Type B pancreatic cell (in vitro differentiated cells): Measurements from ENCODE around the gene RAPGEF1. TPM values are rescaled to one million over a fixed set of nuclear protein-coding genes. Genes with fewer than 3 reads are reported as not detected.

Experiments
- DNase-seq: peaks from one replicate; pipeline ENCODE4 v3.0.0; 2021; ENCODE audit warnings: mixed read lengths; ENCODE audit not compliant: unreplicated experiment; ENCODE audit errors: extremely low spot score
- H3K27ac Mint-ChIP-seq: 2 replicates; pipeline ENCODE4 v1.8.0; 2021; ENCODE audit warnings: mild to moderate bottlenecking, mixed read lengths
- H3K27me3 Mint-ChIP-seq: 2 replicates; pipeline ENCODE4 v1.8.0; 2021; ENCODE audit warnings: mixed read lengths
- H3K36me3 Mint-ChIP-seq: 2 replicates; pipeline ENCODE4 v1.8.0; 2021; ENCODE audit warnings: mixed read lengths
- H3K4me1 Mint-ChIP-seq: one replicate; pipeline ENCODE4 v1.8.0; 2021; ENCODE audit warnings: mixed read lengths; ENCODE audit not compliant: unreplicated experiment
- H3K4me3 Mint-ChIP-seq: 2 replicates; pipeline ENCODE4 v1.8.0; 2021; ENCODE audit warnings: mild to moderate bottlenecking, mixed read lengths
- H3K9me3 Mint-ChIP-seq: 2 replicates; pipeline ENCODE4 v1.8.0; 2021; ENCODE audit warnings: mixed read lengths
- total RNA-seq: library from RNA; stranded (reverse); gene quantifications from 2 replicates; pipeline ENCODE4 v1.2.1, GENCODE V29; 2021; ENCODE audit warnings: low replicate concordance
- TF ChIP-seq, protein P1 (sequence below): fragments of 200-600 bp; sonication (generic); conservative IDR thresholded peaks from 2 replicates; pipeline ENCODE4 v1.5.0; 2021; ENCODE audit warnings: antibody characterized with exemption, mild to moderate bottlenecking

RAPGEF1 gene
- total RNA-seq, 1 donor from 2014 or later, result 45.9 TPM

- H3K4me3 Mint-ChIP-seq, result no peak overlapping the region
- no peak overlapping the region for H3K27ac Mint-ChIP-seq
- no peaks in the 10 kb centered on the region for H3K27me3 Mint-ChIP-seq
- H3K9me3 Mint-ChIP-seq, result no peaks in the 10 kb centered on the region
- H3K36me3 Mint-ChIP-seq, result peaks cover 7% of the 10 kb centered on the region
- no peaks in the 10 kb centered on the region for H3K4me1 Mint-ChIP-seq
- DNase-seq, result no peak
- TF ChIP-seq, protein P1, sequence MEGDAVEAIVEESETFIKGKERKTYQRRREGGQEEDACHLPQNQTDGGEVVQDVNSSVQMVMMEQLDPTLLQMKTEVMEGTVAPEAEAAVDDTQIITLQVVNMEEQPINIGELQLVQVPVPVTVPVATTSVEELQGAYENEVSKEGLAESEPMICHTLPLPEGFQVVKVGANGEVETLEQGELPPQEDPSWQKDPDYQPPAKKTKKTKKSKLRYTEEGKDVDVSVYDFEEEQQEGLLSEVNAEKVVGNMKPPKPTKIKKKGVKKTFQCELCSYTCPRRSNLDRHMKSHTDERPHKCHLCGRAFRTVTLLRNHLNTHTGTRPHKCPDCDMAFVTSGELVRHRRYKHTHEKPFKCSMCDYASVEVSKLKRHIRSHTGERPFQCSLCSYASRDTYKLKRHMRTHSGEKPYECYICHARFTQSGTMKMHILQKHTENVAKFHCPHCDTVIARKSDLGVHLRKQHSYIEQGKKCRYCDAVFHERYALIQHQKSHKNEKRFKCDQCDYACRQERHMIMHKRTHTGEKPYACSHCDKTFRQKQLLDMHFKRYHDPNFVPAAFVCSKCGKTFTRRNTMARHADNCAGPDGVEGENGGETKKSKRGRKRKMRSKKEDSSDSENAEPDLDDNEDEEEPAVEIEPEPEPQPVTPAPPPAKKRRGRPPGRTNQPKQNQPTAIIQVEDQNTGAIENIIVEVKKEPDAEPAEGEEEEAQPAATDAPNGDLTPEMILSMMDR, result no peak
These were observed 174.5 kb downstream of the RAPGEF1 start for GRCh38 chr9:131565369-131565768.

- Mint-ChIP-seq H3K27ac (peak overlapping the region; percentile 82), H3K27me3 (no peaks in the 10 kb centered on the region), H3K4me1 (no peaks in the 10 kb centered on the region), H3K36me3 (no peaks in the 10 kb centered on the region), H3K4me3 (no peak overlapping the region), H3K9me3 (no peaks in the 10 kb centered on the region)
- DNase-seq, result no peak
- TF ChIP-seq, protein P1, result no peak
These were observed 177.6 kb downstream of the RAPGEF1 start for GRCh38 chr9:131562032-131562959.

DNA sequence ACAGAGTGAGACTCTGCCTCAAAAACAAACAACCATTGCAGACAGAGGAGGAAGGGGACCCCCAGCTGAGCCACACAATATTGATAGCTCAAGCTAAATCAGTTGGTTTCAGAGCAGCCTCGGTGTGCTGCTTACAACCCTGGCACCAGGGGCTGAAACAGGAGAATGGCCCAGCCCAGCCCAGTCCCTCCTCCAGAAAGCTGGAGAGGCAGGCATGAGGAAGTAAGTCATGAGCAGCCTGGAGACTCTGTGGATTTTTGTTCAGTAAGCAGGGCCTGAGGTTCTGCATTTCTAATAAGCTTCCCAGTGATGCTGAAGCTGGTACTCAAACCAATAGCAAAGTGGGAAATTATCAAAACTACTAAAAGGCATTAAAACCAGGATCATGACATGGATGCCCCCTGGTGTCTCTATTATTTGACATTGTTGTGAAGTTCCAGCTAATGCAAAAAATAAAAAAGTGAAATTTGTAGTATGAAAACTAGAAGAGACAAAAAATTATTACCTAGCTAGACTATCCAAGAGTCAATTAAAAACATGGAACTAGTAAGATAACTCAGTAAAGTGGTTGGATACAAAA is 180.4 kb downstream of the RAPGEF1 start:
- Mint-ChIP-seq H3K36me3 (no peaks in the 10 kb centered on the region), H3K4me3 (no peak overlapping the region), H3K27me3 (peaks cover 21% of the 10 kb centered on the region), H3K9me3 (no peaks in the 10 kb centered on the region), H3K27ac (no peak overlapping the region), H3K4me1 (no peaks in the 10 kb centered on the region)
- DNase-seq, result no peak
- TF ChIP-seq, protein P1, result no peak

DNA sequence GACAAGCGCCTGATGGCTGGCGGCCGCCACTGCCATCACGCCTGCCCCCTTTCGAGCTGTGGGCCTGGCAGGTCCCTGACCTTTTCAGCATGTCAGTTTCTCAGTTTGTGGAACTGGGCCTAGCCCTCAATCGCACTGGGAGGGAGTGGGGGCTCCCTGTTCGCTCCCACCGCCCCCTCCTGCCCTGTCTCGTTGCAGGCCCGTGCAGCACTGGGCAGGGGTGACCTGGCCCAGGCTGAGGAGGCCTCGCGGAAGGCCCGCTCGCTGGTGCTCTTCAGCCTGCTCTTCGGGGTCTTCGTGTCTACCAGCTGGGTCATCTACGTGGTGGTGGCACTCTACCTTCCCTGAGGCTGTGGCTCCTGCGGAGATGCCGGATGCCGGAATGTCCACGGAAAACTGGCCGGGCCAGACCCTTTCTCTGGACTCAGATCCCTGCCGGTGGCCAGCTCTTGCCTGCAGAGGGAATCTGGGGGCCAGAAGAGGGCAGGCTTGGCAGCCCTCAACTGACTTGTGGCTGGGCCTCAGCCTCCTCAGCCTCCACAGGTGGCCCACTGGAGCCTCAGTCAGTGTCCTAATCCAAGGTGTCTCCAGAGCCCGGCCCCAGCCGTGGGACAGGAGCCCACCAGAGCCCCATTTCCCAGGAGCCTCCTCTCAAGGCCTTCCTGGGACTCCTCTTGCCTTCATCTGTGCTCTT is 181.9 kb downstream of the RAPGEF1 start:
- no peak for DNase-seq
- H3K9me3 Mint-ChIP-seq, result no peaks in the 10 kb centered on the region
- H3K27ac Mint-ChIP-seq, result no peak overlapping the region
- peaks cover 34% of the 10 kb centered on the region for H3K27me3 Mint-ChIP-seq
- no peaks in the 10 kb centered on the region for H3K36me3 Mint-ChIP-seq
- H3K4me1 Mint-ChIP-seq, result peaks cover 3% of the 10 kb centered on the region
- H3K4me3 Mint-ChIP-seq, result no peak overlapping the region
- TF ChIP-seq, protein P1, result no peak

DNA sequence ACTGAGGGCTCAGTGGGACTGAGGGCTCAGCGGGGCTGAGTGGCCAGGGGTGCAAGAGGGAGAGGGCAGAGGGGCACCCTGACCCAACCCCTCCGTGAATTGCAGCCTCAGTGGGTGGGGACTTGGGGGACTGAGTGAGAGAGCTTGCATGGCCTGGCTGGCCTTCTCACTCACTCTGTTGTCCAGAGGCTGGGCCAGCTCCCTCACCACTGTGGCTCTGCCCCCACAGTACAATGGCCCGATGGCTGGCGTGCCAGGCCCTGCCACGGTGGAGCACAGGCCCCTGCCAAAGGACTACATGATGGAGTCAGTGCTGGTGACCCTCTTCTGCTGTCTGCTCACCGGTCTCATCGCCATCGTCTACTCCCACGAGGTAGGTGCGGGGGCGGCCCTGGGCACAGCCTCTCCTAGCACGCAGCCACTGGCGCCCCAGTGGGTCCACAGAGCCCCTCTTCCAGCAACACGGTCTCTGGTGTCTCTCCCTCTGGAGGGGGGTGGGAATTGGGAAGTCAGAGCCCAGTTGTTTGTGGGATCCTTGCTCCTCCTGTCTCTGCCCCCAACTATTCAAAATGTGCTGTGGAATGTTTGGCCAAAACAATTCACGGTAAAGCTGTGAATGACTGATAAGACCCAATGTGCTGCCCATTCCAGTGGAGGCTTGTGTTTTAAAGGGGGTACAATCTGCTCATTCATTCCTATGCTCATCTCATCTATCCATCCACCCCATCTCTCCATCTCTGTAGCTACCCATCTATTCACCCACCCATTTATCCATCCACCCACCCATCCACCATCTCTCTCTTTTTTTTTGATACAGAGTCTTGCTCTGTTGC is 183.8 kb downstream of the RAPGEF1 start:
- H3K27ac Mint-ChIP-seq, result no peak overlapping the region
- TF ChIP-seq, protein P1, result no peak
- DNase-seq, result no peak
- H3K4me1 Mint-ChIP-seq, result peaks cover 5% of the 10 kb centered on the region
- H3K4me3 Mint-ChIP-seq, result no peak overlapping the region
- H3K9me3 Mint-ChIP-seq, result no peaks in the 10 kb centered on the region
- H3K36me3 Mint-ChIP-seq, result no peaks in the 10 kb centered on the region
- peaks cover 41% of the 10 kb centered on the region for H3K27me3 Mint-ChIP-seq
